HG03521 (cell line): ENCODE measurements around the gene PHETA1.
"Not testable (repeated sequence)": the region's sequence is repeated elsewhere in the genome, so short reads cannot be mapped to it uniquely, and the experiment has no call there.

Experiments used
- ATAC-seq: cut with Tn5 transposase; IDR thresholded peaks from one replicate; pipeline ENCODE4 v1.9.1; 2021; ENCODE audit warnings: mild to moderate bottlenecking, moderate library complexity; ENCODE audit not compliant: unreplicated experiment

The PHETA1 gene

DNA sequence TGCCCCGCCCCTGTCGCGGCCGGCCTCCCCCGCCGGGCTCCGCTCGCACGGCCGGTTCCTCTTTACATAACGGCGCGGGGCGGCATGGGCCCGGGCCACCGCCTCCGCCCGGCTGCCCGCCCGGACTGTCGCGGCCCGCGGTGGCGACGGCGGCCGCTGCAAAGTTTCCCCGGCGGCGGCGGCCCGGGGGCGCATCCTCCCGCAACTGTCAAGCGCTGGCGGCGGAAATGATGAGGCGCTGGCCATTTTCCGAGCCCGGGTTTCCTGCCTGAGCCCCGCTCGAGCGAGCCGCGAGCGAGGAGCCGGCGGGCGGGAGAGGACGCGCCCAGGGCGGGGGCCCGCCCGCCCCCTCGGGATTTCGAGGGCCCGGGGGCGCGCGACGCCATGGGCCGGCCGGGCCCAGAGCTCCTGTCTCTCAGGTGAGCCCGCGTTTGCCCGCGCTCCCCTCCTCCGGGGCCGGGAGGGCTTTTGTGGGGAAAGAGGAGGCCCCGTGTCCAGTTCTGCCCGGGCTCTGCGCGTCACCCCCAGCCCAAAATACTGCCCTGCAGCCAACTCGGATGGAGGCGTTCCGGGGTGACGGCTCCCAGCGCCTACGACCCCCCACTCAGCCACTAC is 37.1 kb upstream of the PHETA1 start, which contains the start of gene SH2B3:
Gene SH2B3 (plus strand): TSS at position 65 of the 615 bp plus-strand sequence. CDS start 12,223 bp downstream, outside the sequence.
- peak; percentile 2 for ATAC-seq

GRCh38 chr12:111405149-111405858 is 36.4 kb upstream of the PHETA1 start:
- peak; percentile 65 for ATAC-seq

GRCh38 chr12:111404362-111405148 is 35.7 kb upstream of the PHETA1 start:
- peak; percentile 3 for ATAC-seq

DNA sequence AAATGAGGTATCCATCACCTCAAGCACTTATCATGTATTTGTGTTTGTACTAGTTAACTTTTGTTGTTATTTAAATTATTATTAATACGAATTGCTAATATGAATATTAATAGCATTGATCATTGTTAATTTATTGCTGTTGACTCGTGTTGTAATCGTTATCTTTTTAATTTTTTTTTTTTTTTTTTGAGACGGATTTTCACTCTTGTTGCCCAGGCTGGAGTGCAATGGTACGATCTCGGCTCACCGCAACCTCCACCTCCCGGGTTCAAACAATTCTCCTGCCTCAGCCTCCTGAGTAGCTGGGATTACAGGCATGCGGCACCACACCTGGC is 33.6 kb upstream of the PHETA1 start:
- not testable (repeated sequence) for ATAC-seq

DNA sequence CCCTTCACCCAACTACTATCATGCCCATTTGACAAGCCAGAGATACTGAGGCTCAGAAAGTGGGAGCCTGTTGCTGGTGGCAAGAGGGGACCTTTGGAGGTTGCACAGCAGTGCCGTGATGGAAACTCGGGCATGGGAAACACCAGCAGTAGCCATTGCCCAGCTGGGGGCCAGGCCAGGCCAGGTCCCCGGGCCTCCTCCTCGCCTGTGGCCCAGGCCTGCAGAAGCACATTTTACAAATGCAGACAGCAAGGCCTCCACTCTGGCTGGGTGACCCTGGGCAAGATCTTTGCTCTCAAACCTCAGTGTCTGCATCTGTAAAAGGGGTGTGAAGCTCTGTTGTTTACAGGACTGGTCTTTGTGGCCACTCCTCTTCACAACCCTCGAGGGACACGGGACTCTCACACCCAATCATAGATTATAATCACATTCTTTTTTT is 32.3 kb upstream of the PHETA1 start:
- ATAC-seq: no peak

DNA sequence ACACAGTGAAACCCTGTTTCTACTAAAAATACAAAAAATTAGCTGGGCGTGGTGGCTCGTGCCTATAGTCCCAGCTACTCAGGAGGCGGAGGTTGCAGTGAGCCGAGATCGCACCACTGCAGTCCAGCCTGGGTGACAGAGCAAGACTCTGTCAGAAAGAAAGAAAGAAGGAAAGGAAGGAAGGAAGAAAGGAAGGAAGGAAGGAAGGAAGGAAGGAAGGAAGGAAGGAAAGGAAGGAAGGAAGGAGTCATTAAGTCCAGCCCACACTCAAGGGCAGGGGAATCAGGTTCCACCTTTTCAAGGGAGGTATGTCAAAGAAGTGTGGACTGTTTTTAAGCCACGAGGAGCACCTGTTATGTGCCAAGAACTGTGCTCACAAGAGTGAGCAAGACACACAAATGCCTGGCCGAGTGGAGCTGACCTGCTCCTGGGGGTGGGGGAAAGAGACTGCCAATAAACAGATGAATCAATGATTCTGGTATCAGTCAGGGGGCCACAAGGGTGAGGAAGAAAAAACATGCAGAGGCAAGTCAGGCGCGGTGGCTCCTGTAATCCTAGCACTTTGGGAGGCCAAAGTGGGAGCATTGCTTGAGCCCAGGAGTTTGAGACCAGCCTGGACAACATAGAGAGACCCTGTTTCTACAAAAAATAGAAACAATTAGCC is 31.0 kb upstream of the PHETA1 start:
- ATAC-seq: not testable (repeated sequence)

- ATAC-seq: no peak
These were observed 29.6 kb upstream of the PHETA1 start for GRCh38 chr12:111398530-111398929.

DNA sequence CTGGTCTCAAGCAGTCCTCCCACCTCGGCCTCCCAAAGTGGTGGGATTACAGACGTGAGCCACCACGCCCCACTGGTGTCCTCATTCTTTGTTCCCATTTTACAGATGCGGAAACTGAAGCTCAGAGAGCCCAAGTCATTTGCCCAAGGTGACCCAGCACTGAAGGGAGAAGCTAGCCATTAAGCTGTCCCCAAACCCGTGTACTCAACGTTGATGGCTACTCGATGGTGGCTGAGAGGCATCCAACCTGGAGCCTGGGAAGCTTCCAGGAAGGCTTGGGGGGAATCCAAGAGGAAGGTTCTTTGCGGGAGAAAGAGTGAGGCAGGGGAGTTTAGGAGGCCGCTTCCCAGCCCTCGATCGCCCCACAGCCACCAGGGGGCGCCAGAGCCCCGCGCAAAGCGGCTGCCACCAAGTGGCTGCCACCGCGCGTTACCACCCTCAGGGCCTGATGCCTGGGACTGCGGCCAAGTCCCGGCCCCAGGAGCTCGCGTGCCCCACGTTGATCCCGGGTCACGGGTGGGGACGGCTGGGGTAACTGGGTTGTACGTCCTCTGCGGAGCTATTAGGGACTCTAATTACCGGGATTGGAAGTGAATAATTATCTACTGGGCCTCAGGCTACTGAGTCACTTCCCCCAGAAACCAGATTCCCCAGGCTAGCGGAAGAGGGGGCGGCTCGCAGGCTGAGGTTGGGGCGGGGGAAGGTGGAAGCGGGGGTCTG is 28.0 kb upstream of the PHETA1 start:
- ATAC-seq: peak; percentile 61

- ATAC-seq: not testable (repeated sequence)
These were observed 27.4 kb upstream of the PHETA1 start for GRCh38 chr12:111396271-111396670.

DNA sequence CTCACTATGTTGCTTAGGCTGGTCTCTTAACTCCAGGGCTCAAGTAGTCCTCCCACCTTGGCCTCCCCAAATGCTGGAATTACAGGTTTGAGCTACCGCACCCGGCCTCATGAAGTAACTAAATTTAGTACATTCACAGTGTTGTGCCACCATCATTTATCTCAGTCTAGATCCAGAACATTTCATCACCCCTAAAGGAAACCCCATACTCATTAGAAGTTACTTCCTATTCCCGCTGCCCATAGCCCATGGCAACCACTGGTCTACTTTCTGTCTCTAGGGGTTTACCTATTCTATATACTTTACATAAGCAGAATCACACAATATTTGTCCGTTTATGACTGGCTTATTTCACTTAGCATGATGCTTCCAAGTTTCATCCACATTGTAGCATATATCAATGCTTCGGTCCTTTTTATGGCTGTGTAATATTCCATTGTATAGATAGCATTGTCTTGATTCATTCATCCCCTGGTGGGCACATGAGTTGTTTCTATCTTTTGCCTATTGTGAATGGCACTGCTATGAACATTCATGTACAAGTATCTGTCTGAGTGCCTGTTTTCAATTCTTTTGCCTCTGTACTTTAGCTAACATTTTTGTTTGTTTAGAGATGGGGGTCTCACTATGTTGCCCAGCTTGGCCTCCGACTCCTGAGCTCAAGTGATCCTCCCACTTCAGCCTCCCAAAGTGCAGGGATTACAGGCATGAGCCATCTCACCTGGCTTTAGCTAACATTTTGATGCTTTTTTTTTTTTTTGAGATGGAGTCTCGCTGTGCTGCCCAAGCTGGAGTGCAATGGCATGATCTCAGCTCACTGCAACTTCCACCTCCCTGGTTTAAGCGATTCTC is 26.7 kb upstream of the PHETA1 start:
- ATAC-seq: no peak

GRCh38 chr12:111394480-111394879 is 25.6 kb upstream of the PHETA1 start:
- ATAC-seq: no peak

GRCh38 chr12:111393700-111394300 is 24.9 kb upstream of the PHETA1 start:
- ATAC-seq: no peak

- no peak for ATAC-seq
These were observed 22.0 kb upstream of the PHETA1 start for GRCh38 chr12:111390910-111391309.

DNA sequence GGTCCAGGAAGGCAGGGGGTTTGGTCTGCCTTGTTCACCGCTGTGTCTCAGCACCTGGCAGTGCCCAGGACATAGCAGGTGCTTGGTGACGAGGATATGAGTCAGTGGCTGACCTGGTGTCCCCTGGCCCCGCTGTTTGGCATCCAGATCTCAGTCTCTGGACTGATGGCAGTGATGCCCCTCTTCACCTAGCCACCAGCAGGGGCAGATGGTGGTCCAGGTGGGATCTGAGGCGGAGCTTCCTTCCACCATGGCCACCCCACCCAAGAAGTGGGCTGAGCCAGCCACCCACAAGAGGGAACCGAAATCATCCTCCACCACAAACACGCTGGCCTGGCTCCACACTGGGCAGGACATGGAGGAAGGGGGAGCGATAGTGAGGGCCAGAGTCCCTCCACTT is 20.7 kb upstream of the PHETA1 start:
- ATAC-seq: no peak

DNA sequence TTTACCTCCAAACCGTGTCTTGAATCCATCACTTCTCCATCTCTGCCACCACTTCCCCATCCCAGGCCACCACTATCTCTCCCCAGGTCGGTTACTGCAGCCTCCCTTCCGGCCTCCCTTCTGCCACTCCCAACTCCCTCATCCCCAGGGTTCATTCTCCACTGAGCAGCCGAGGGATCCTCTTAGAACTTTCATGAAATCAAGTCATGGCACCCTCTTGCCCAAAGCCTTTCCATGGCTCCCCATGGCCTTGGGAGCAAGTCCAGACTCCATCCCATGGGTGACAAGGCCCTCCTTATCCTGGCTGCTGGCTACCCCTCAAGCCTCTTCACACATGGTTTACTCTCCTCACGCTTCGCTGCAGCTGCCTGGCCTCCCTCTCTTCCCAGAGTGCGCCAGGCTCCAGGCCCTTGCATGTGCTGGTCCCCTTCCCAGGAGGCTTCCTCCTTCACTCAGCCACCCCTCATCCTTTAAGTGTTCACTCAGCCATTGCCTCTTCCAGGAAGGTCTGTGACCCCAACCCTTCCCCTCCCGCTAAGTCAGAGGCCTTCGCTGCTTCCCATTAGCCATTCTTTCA is 18.9 kb upstream of the PHETA1 start:
- ATAC-seq: no peak

- no peak for ATAC-seq
These were observed 18.0 kb upstream of the PHETA1 start for GRCh38 chr12:111386885-111387284.

DNA sequence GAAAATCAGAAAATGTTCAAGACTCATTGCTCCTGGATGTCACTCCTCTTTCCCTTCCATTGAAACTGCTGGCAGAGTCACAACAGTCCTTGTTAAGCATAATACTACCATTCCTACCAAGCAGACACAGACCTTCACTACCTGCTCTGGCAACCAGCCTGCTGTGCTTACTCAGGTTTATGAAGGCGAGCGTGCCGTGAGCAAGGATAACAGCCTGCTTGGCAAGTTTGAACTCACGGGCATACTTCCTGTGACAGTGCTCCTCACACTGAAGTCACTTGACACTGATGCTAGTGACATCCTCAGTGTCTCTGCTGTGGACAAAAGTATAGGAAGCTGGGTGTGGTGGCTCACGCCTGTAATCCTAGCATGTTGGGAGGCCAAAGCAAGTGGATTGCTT is 15.7 kb upstream of the PHETA1 start:
- ATAC-seq: no peak

DNA sequence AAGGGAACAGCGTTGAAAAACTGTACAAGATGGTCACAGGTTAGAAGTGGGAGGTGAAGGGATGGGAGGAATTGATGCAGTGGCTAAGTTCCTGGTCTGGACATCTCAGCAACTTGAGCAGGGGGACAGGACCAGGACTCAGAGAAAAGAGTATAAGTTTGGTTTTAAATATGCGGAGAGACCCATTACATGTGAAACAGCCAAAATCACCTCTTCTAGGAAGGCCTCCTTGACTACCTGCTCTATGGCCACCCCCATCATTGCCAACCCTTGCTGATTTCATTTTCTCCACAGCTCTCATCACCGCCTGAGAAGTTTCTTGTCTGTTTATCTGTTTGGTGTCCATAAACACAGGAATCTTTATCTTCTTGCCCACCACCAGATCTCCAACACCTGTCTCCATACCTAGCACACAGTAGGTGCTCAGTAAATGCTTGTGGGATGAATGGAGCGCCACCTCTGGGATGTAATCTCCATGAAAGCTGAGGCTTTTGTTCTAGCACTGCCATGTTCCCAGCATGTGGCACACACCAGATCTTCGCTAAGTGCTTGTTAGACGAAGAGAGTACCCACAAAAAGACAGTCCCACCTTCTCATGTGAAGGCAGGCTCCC is 11.2 kb upstream of the PHETA1 start:
- ATAC-seq: no peak

DNA sequence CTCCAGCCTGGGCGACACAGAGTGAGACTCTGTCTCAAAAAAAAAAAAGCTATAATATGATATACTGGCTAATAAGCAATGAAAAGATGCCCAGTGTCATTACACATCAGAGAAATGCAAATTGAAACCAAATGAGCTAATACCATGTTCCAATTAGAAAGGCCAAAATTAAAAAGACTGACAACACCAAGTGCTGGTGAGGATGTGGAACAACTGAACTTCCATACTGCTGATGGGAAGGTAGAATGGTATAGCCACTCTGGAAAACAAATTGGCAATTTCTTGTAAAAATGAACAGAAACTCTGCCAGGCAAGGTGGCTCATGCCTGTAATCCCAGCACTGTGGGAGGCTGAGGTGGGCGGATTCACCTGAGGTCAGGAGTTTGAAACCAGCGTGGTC is 8.5 kb upstream of the PHETA1 start:
- no peak for ATAC-seq
